ENCODE data around the gene MME. TPM values are rescaled to one million over a fixed set of nuclear protein-coding genes. Genes with fewer than 3 reads are reported as not detected.
"Not testable (repeated sequence)": the region's sequence is repeated elsewhere in the genome, so short reads cannot be mapped to it uniquely, and the experiment has no call there.

The MME gene
- total RNA-seq, 1 donor from 2014 or later = 12.5 TPM

DNA sequence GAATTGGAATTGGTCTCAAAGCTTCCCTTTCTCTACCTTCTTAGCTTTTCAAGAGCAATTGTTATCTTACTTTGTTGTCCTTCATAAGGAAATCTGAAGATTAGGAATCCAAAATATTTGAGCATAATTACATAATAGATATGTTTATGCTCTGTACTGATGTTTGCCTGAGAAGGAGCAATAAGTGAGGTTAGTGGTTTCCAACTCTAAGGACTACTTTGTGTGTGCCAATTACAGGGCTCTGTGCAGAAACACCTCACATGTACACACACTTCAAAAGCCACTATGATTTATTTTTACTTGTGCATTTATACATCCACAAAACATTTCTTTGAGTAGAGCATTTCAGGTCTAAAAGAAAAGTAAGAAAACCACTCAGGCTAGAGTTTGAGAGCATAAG is 49.9 kb downstream of the MME start:
- Histone ChIP-seq H3K27ac (ENCODE audit: low read depth, low read length) (no peak overlapping the region), H3K9me3 (ENCODE audit: control insufficient read depth in 3 of 3, low read length in 3 of 3) (no peaks in the 10 kb centered on the region), H3K4me3 (ENCODE audit: low read length in 3 of 3) (no peak overlapping the region), H3K36me3 (ENCODE audit: control insufficient read depth in 3 of 3, insufficient read depth in 3 of 3, low read length in 3 of 3) (no peaks in the 10 kb centered on the region), H3K9ac (ENCODE audit: low read depth in 1 of 3, low read length in 3 of 3) (no peak overlapping the region), H3K27me3 (ENCODE audit: control insufficient read depth in 3 of 3, insufficient read depth in 3 of 3, low read length in 3 of 3) (no peaks in the 10 kb centered on the region), H3K4me1 (ENCODE audit: control insufficient read depth in 3 of 3, insufficient read depth in 3 of 3, low read length in 3 of 3) (no peaks in the 10 kb centered on the region)

DNA sequence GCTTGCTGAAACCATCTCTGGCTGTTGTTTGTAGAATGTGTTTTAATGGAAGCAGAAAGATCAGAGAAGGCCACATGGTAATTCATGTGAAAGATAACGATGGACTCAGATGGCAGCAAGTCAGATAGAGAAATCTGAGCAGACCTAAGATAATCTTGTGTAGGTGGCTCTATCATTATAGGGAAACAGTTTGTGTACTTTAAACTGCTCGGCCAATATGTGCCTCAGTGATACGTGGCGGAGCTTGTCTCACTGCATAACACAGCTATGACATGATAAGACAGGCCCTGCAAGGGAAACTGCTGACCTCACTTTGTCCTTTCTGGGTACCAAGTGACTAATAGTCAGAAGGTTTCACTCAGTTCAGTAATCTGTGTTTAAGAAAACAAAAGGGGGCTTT is 51.0 kb downstream of the MME start:
- Histone ChIP-seq H3K36me3 (ENCODE audit: control insufficient read depth in 3 of 3, insufficient read depth in 3 of 3, low read length in 3 of 3) (no peaks in the 10 kb centered on the region), H3K4me1 (ENCODE audit: control insufficient read depth in 3 of 3, insufficient read depth in 3 of 3, low read length in 3 of 3) (no peaks in the 10 kb centered on the region), H3K4me3 (ENCODE audit: low read length in 3 of 3) (no peak overlapping the region), H3K9ac (ENCODE audit: low read depth in 1 of 3, low read length in 3 of 3) (no peak overlapping the region), H3K27ac (ENCODE audit: low read depth, low read length) (no peak overlapping the region), H3K9me3 (ENCODE audit: control insufficient read depth in 3 of 3, low read length in 3 of 3) (no peaks in the 10 kb centered on the region), H3K27me3 (ENCODE audit: control insufficient read depth in 3 of 3, insufficient read depth in 3 of 3, low read length in 3 of 3) (no peaks in the 10 kb centered on the region)

DNA sequence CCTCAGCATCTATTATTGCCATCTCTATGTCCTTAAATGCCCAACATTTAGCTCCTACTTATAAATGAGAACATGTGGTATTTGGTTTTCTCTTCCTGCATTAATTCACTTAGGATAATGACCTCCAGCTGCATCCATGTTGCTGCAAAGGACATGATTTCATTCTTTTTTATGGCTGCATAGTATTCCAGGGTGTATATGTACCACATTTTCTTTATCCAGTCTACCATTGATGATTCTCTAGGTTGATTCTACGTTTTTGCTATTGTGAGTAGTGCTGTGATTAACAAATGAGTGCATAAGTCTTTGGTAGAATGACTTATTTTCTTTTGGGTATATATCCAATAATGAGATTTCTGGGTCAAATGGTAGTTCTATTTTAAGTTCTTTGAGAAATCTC is 54.2 kb downstream of the MME start:
- not testable (repeated sequence) for H3K27ac ChIP-seq (ENCODE audit: low read depth, low read length); H3K36me3 ChIP-seq (ENCODE audit: control insufficient read depth in 3 of 3, insufficient read depth in 3 of 3, low read length in 3 of 3); H3K9me3 ChIP-seq (ENCODE audit: control insufficient read depth in 3 of 3, low read length in 3 of 3); H3K9ac ChIP-seq (ENCODE audit: low read depth in 1 of 3, low read length in 3 of 3); H3K27me3 ChIP-seq (ENCODE audit: control insufficient read depth in 3 of 3, insufficient read depth in 3 of 3, low read length in 3 of 3); H3K4me3 ChIP-seq (ENCODE audit: low read length in 3 of 3); H3K4me1 ChIP-seq (ENCODE audit: control insufficient read depth in 3 of 3, insufficient read depth in 3 of 3, low read length in 3 of 3)

DNA sequence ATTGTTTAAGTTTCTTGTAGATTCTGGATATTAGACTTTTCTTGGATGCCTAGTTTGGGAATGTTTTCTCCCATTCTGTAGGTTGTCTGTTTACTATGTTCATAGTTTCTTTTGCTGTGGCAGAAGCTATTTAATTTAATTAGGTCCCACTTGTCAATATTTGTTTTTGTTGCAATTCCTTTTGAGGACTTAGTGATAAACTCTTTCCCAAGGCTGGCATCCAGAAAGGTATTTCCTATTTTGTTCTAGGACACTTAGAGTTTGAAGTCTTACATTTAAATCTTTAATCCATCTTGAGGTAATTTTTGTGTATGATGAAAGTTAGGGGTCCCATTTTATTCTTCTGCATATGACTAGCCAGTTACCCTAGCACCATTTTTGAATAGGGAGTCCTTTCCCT is 54.9 kb downstream of the MME start:
- Histone ChIP-seq H3K36me3 (ENCODE audit: control insufficient read depth in 3 of 3, insufficient read depth in 3 of 3, low read length in 3 of 3) (no peaks in the 10 kb centered on the region), H3K4me1 (ENCODE audit: control insufficient read depth in 3 of 3, insufficient read depth in 3 of 3, low read length in 3 of 3) (no peaks in the 10 kb centered on the region), H3K9ac (ENCODE audit: low read depth in 1 of 3, low read length in 3 of 3) (no peak overlapping the region), H3K4me3 (ENCODE audit: low read length in 3 of 3) (no peak overlapping the region), H3K9me3 (ENCODE audit: control insufficient read depth in 3 of 3, low read length in 3 of 3) (no peaks in the 10 kb centered on the region), H3K27me3 (ENCODE audit: control insufficient read depth in 3 of 3, insufficient read depth in 3 of 3, low read length in 3 of 3) (no peaks in the 10 kb centered on the region), H3K27ac (ENCODE audit: low read depth, low read length) (no peak overlapping the region)

DNA sequence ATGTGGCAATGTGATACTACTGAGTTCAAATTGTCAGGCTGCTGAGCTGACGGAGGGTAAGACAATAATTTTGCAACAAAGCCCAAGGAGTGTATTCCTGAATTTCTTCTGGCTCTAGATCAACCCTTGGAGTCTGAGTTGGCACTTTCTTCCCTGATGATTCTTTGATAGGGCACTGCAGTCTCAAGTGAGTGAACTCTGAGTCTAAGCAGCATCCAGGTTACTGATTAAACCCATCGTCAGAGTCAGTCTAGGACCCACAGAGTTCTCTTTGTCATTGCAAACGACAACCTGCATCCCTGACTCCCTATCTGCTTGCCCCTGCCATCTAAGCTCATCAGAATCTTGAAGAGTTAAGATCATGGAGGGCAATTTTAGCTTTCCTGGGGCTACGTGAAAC is 58.6 kb downstream of the MME start:
- Histone ChIP-seq H3K27ac (ENCODE audit: low read depth, low read length) (no peak overlapping the region), H3K4me1 (ENCODE audit: control insufficient read depth in 3 of 3, insufficient read depth in 3 of 3, low read length in 3 of 3) (no peaks in the 10 kb centered on the region), H3K36me3 (ENCODE audit: control insufficient read depth in 3 of 3, insufficient read depth in 3 of 3, low read length in 3 of 3) (peaks cover 0 to 3% (median 0%) of the 10 kb centered on the region in 3 donors), H3K27me3 (ENCODE audit: control insufficient read depth in 3 of 3, insufficient read depth in 3 of 3, low read length in 3 of 3) (no peaks in the 10 kb centered on the region), H3K9ac (ENCODE audit: low read depth in 1 of 3, low read length in 3 of 3) (no peak overlapping the region), H3K4me3 (ENCODE audit: low read length in 3 of 3) (no peak overlapping the region), H3K9me3 (ENCODE audit: control insufficient read depth in 3 of 3, low read length in 3 of 3) (no peaks in the 10 kb centered on the region)

DNA sequence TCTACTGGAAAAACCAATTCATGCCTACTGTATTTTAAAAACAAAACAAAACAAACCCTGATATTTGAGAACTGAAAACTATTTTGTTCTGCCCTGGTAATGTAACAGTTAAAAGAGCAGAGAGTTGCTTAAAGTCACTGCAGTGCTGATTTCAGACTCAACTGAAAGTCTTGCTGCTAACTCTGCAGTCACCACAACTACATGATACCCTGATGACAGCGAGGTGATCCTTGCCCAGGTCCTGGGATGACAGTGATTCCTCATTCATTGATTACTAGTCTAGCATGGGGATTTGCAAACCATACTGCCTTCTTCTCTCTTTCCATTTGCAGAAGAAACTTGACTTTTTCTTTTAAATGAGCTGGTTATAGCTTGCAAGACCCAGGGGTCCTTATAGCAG is 67.5 kb downstream of the MME start:
- Histone ChIP-seq H3K9ac (ENCODE audit: low read depth in 1 of 3, low read length in 3 of 3) (no peak overlapping the region), H3K4me1 (ENCODE audit: control insufficient read depth in 3 of 3, insufficient read depth in 3 of 3, low read length in 3 of 3) (no peaks in the 10 kb centered on the region), H3K27ac (ENCODE audit: low read depth, low read length) (no peak overlapping the region), H3K27me3 (ENCODE audit: control insufficient read depth in 3 of 3, insufficient read depth in 3 of 3, low read length in 3 of 3) (no peaks in the 10 kb centered on the region), H3K4me3 (ENCODE audit: low read length in 3 of 3) (no peak overlapping the region), H3K36me3 (ENCODE audit: control insufficient read depth in 3 of 3, insufficient read depth in 3 of 3, low read length in 3 of 3) (peaks cover 0 to 6% (median 0%) of the 10 kb centered on the region in 3 donors), H3K9me3 (ENCODE audit: control insufficient read depth in 3 of 3, low read length in 3 of 3) (no peaks in the 10 kb centered on the region)

DNA sequence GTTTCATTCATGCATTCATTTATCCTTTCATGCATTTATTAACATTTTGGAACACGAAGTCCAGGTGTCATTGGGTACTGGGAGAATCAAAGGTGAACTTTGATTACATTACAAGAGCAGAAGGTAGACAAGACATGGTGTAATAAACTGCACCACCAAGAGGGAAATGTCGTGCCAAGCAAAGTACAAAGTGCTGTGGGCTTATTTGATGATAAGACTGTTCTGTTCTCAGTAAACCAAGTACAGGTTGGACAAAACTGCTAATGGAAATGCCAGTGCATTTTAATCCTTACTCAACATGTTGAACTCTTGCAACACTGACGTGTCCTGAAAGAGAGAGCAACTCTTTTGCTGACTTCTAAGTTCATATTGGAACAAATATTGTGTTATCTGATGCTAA is 69.4 kb downstream of the MME start:
- Histone ChIP-seq H3K9ac (ENCODE audit: low read depth in 1 of 3, low read length in 3 of 3) (no peak overlapping the region), H3K4me1 (ENCODE audit: control insufficient read depth in 3 of 3, insufficient read depth in 3 of 3, low read length in 3 of 3) (peaks cover 0 to 3% (median 0%) of the 10 kb centered on the region in 3 donors), H3K27me3 (ENCODE audit: control insufficient read depth in 3 of 3, insufficient read depth in 3 of 3, low read length in 3 of 3) (no peaks in the 10 kb centered on the region), H3K36me3 (ENCODE audit: control insufficient read depth in 3 of 3, insufficient read depth in 3 of 3, low read length in 3 of 3) (peaks cover 0 to 5% (median 0%) of the 10 kb centered on the region in 3 donors), H3K4me3 (ENCODE audit: low read length in 3 of 3) (no peak overlapping the region), H3K27ac (ENCODE audit: low read depth, low read length) (no peak overlapping the region), H3K9me3 (ENCODE audit: control insufficient read depth in 3 of 3, low read length in 3 of 3) (no peaks in the 10 kb centered on the region)

DNA sequence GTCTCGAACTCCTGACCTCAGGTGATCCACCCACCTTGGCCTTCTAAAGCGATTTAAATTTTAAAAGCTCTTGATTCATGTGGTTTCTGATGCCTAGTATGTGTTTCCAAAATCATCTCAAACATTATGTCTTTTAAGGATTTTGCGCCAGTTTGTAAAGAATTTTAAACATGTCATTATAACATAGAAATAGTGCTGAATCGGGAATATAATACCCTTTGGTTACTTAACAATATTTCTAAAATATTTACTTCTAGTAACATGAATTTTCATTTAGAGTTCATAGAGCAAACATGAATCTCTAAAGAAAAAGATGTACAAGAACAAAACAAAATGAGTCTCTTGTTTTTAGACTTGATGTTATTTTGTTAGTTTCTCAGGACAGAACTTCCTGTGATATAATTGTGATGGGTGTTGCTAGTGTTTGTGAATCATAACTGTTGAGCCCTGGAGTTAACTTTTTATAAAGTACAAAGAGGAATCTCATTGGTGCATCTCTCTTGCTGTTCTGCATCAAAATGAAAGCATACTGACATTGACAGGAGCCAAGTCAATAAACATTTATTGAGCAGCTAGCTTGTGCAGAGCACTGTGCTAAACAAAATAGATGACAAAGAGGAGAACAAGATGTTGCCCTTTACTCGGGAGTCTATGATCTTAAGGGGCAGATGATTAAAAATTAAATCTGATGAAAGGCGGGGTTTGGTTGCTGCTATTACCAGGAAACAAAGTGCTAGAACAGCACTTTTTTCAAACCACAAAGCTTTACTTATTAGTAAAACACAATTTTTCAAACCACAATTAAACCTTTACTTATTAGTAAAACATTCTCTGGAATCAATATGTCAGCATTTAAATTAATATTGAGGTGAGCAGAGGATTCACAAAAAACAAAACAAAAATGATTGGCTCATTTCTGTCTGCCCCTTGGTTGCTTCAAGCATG is 73.4 kb downstream of the MME start:
- Histone ChIP-seq H3K36me3 (ENCODE audit: control insufficient read depth in 3 of 3, insufficient read depth in 3 of 3, low read length in 3 of 3) (no peaks in the 10 kb centered on the region), H3K27ac (ENCODE audit: low read depth, low read length) (no peak overlapping the region), H3K4me1 (ENCODE audit: control insufficient read depth in 3 of 3, insufficient read depth in 3 of 3, low read length in 3 of 3) (peaks cover 0 to 3% (median 0%) of the 10 kb centered on the region in 3 donors), H3K9me3 (ENCODE audit: control insufficient read depth in 3 of 3, low read length in 3 of 3) (no peaks in the 10 kb centered on the region), H3K4me3 (ENCODE audit: low read length in 3 of 3) (no peak overlapping the region), H3K27me3 (ENCODE audit: control insufficient read depth in 3 of 3, insufficient read depth in 3 of 3, low read length in 3 of 3) (no peaks in the 10 kb centered on the region), H3K9ac (ENCODE audit: low read depth in 1 of 3, low read length in 3 of 3) (no peak overlapping the region)

DNA sequence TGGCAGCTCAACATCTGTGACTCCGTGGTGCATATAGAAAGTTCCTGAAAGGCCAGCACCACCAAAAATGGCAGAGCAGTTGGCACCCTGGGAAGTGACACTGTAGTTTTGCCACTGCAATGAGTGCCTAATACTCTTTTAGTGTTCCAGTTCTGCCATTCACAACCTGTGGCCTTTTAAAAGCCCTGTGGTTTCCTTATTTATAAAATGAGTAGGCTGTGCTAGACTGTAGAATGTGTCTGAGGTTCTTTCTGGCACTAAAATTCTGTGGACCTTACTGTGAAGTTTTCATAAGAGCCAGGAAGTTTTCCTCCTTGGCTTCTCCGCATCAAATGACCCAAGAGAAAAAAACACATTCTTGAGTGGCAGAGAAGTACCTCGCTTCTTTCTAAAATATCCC is 74.1 kb downstream of the MME start:
- H3K27ac ChIP-seq (ENCODE audit: low read depth, low read length) = no peak overlapping the region
- peaks cover 0 to 6% (median 0%) of the 10 kb centered on the region in 3 donors for H3K4me1 ChIP-seq (ENCODE audit: control insufficient read depth in 3 of 3, insufficient read depth in 3 of 3, low read length in 3 of 3)
- H3K36me3 ChIP-seq (ENCODE audit: control insufficient read depth in 3 of 3, insufficient read depth in 3 of 3, low read length in 3 of 3) = no peaks in the 10 kb centered on the region
- no peaks in the 10 kb centered on the region for H3K9me3 ChIP-seq (ENCODE audit: control insufficient read depth in 3 of 3, low read length in 3 of 3)
- no peak overlapping the region for H3K9ac ChIP-seq (ENCODE audit: low read depth in 1 of 3, low read length in 3 of 3)
- no peak overlapping the region for H3K4me3 ChIP-seq (ENCODE audit: low read length in 3 of 3)
- no peaks in the 10 kb centered on the region for H3K27me3 ChIP-seq (ENCODE audit: control insufficient read depth in 3 of 3, insufficient read depth in 3 of 3, low read length in 3 of 3)

DNA sequence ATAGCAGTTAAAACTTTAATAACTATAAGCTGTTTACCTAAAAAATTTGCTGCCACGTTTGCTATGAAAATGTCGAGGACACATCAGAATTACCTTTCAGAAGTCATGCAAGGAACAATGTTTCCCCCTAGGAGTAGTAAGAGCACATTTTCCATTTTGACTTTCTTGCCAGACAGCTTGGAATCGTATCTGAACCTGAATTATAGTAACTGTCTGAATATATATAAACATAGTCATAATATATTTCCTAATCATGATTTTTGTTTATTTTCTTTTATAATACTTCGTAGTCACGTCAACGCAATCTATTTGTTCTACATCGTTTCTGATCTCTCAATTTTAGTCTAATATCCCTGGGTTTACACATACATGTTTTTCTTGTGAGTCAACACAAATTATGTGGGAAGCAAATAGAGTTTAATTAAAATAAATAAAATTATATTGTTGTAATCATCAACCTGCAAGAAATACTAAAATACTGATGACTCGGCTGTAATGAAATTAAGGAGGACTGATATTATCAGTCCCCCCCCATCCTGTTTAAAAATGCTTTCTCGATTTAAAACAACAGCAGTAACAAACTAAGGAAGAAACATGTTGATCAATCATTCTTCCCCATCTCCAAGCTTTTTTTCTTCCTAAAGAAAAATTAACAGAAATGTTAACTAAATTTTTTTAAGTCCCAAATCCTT is 78.4 kb downstream of the MME start:
- Histone ChIP-seq H3K27me3 (ENCODE audit: control insufficient read depth in 3 of 3, insufficient read depth in 3 of 3, low read length in 3 of 3) (no peaks in the 10 kb centered on the region), H3K9me3 (ENCODE audit: control insufficient read depth in 3 of 3, low read length in 3 of 3) (no peaks in the 10 kb centered on the region), H3K27ac (ENCODE audit: low read depth, low read length) (no peak overlapping the region), H3K9ac (ENCODE audit: low read depth in 1 of 3, low read length in 3 of 3) (no peak overlapping the region), H3K4me1 (ENCODE audit: control insufficient read depth in 3 of 3, insufficient read depth in 3 of 3, low read length in 3 of 3) (peaks cover 0 to 6% (median 0%) of the 10 kb centered on the region in 3 donors), H3K36me3 (ENCODE audit: control insufficient read depth in 3 of 3, insufficient read depth in 3 of 3, low read length in 3 of 3) (no peaks in the 10 kb centered on the region), H3K4me3 (ENCODE audit: low read length in 3 of 3) (no peak overlapping the region)
